Smooth muscle cell (in vitro differentiated cells): ENCODE results near the gene PDZRN3. TPM values are rescaled to one million over a fixed set of nuclear protein-coding genes. Genes with fewer than 3 reads are reported as not detected.

Experiments used
- DNase-seq: peaks from one replicate; lab custom pipeline; 2025; ENCODE audit not compliant: unreplicated experiment; lab: John Stamatoyannopoulos, UW
- H2AFZ ChIP-seq: fragments of 200-600 bp; sonication (generic); 2 replicates; pipeline ENCODE4 v1.6.0; 2016; ENCODE audit warnings: antibody characterized with exemption, low read depth, mild to moderate bottlenecking
- H3F3A ChIP-seq: fragments of 200-600 bp; sonication (generic); 2 replicates; pipeline ENCODE4 v1.6.0; 2017; ENCODE audit warnings: antibody characterized with exemption, low read depth
- H3K27ac ChIP-seq: fragments of 200-600 bp; sonication (generic); 2 replicates; pipeline ENCODE4 v1.5.1; 2016; ENCODE audit warnings: low read depth, mild to moderate bottlenecking
- H3K27me3 ChIP-seq: fragments of 200-600 bp; sonication (generic); 2 replicates; pipeline ENCODE4 v1.6.1; 2016; ENCODE audit warnings: low read depth, mild to moderate bottlenecking
- H3K36me3 ChIP-seq: fragments of 200-600 bp; sonication (generic); 2 replicates; pipeline ENCODE4 v1.5.1; 2016; ENCODE audit warnings: low read depth
- H3K4me1 ChIP-seq: fragments of 200-600 bp; sonication (generic); 2 replicates; pipeline ENCODE4 v1.5.1; 2016; ENCODE audit warnings: low read depth
- H3K4me2 ChIP-seq: fragments of 200-600 bp; sonication (generic); 2 replicates; pipeline ENCODE4 v1.6.0; 2016; ENCODE audit warnings: mild to moderate bottlenecking
- H3K4me3 ChIP-seq: fragments of 200-600 bp; sonication (generic); 2 replicates; pipeline ENCODE4 v1.5.1; 2016; ENCODE audit warnings: mild to moderate bottlenecking
- H3K79me2 ChIP-seq: fragments of 200-600 bp; sonication (generic); 2 replicates; pipeline ENCODE4 v1.6.0; 2016; ENCODE audit warnings: low read depth, mild to moderate bottlenecking
- H3K9ac ChIP-seq: fragments of 200-600 bp; sonication (generic); 2 replicates; pipeline ENCODE4 v1.6.0; 2016; ENCODE audit warnings: low read depth
- H3K9me3 ChIP-seq: fragments of 200-600 bp; sonication (generic); replicated peaks from 2 replicates; pipeline ENCODE4 v1.5.1; 2016; ENCODE audit warnings: low read depth
- H4K20me1 ChIP-seq: fragments of 200-600 bp; sonication (generic); 2 replicates; pipeline ENCODE4 v1.6.0; 2016; ENCODE audit warnings: low read depth
- WGBS: methylation state at CpG from one replicate; pipeline ENCODE4 v1.1.7; 2016; ENCODE audit warnings: low lambda C conversion rate; 5-methylcytosine and 5-hydroxymethylcytosine counted together
- polyA plus RNA-seq: library from polyadenylated mRNA; unstranded; fragments of >200 nt; fragmentation: Nextera tagmentation; extraction: Ambion mirVana; gene quantifications from 2 replicates; pipeline ENCODE4 v1.2.1, GENCODE V29; 2016
- total RNA-seq: library from RNA; depleted of rRNA; stranded (reverse); fragments of >200 nt; gene quantifications from 2 replicates; pipeline ENCODE4 v1.2.3, GENCODE V29; 2014
- TF ChIP-seq, protein P1 (sequence below): fragments of 200-600 bp; sonication (generic); IDR thresholded peaks from 2 replicates; pipeline ENCODE4 v1.5.1; 2017; ENCODE audit warnings: borderline replicate concordance, mild to moderate bottlenecking, antibody characterized with exemption; ENCODE audit not compliant: insufficient read depth, poor library complexity, severe bottlenecking

PDZRN3 gene
- total and polyA plus RNA-seq, 2 experiments from 2014 or later, result 99.5 to 128 TPM

DNA sequence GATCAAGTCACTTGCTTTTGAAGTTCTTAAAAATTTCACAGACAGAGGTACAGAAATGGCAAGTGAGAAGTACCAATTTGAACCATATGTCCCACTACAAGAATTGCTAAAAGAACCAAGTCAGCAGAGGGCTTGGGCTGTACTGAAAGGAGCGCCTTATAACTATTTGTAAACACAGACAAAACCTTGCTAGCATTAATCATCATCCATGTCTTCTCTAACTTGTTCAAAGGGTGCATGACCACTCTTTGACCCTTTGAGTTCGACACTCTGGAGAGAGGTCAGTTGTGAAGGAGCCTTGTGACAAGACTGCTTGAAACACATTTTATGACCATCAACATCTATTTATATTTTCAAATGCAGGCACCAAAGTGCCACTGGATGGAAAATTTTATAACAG lies 191.7 kb downstream of the PDZRN3 start:
- no peak overlapping the region for H3K27ac ChIP-seq
- no peaks in the 10 kb centered on the region for H3F3A ChIP-seq
- no peak overlapping the region for H3K4me2 ChIP-seq
- no peaks in the 10 kb centered on the region for H3K27me3 ChIP-seq
- H3K36me3 ChIP-seq, result no peaks in the 10 kb centered on the region
- H3K79me2 ChIP-seq, result peaks cover 96% of the 10 kb centered on the region
- H3K4me1 ChIP-seq, result peaks cover 19% of the 10 kb centered on the region
- H2AFZ ChIP-seq, result no peak overlapping the region
- H3K4me3 ChIP-seq, result no peak overlapping the region
- TF ChIP-seq, protein P1, sequence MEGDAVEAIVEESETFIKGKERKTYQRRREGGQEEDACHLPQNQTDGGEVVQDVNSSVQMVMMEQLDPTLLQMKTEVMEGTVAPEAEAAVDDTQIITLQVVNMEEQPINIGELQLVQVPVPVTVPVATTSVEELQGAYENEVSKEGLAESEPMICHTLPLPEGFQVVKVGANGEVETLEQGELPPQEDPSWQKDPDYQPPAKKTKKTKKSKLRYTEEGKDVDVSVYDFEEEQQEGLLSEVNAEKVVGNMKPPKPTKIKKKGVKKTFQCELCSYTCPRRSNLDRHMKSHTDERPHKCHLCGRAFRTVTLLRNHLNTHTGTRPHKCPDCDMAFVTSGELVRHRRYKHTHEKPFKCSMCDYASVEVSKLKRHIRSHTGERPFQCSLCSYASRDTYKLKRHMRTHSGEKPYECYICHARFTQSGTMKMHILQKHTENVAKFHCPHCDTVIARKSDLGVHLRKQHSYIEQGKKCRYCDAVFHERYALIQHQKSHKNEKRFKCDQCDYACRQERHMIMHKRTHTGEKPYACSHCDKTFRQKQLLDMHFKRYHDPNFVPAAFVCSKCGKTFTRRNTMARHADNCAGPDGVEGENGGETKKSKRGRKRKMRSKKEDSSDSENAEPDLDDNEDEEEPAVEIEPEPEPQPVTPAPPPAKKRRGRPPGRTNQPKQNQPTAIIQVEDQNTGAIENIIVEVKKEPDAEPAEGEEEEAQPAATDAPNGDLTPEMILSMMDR, result no peak
- 68% methylated on average over 2 of the region's 2 CpGs for WGBS
- no peaks in the 10 kb centered on the region for H3K9me3 ChIP-seq
- peaks cover 100% of the 10 kb centered on the region for H4K20me1 ChIP-seq
- H3K9ac ChIP-seq, result no peak overlapping the region
- no peak for DNase-seq

DNA sequence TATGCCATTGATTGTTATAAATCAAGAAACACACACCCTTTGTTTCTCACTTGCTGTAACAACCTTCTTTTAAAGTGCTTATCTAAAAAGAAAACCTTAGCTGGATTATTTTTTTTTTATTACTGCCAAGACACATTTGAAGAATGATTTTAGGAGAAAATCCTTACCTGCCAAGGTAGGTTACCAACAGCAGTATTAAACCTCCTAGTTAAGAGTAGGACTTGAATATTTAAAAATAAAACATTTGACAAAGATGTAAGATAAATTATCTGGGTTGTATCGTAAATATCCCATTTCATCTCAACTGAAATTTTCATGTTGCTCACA lies 192.1 kb downstream of the PDZRN3 start:
- Histone ChIP-seq H3K27ac (no peak overlapping the region), H3K4me2 (no peak overlapping the region), H3K9me3 (no peaks in the 10 kb centered on the region), H3K9ac (no peak overlapping the region), H3K79me2 (peaks cover 96% of the 10 kb centered on the region), H3F3A (no peaks in the 10 kb centered on the region), H3K4me1 (peaks cover 19% of the 10 kb centered on the region), H3K4me3 (no peak overlapping the region), H4K20me1 (peaks cover 100% of the 10 kb centered on the region), H2AFZ (no peak overlapping the region), H3K27me3 (no peaks in the 10 kb centered on the region), H3K36me3 (no peaks in the 10 kb centered on the region)
- DNase-seq, result no peak
- 92% methylated on average over 1 of the region's 1 CpG for WGBS
- TF ChIP-seq, protein P1, result no peak

DNA sequence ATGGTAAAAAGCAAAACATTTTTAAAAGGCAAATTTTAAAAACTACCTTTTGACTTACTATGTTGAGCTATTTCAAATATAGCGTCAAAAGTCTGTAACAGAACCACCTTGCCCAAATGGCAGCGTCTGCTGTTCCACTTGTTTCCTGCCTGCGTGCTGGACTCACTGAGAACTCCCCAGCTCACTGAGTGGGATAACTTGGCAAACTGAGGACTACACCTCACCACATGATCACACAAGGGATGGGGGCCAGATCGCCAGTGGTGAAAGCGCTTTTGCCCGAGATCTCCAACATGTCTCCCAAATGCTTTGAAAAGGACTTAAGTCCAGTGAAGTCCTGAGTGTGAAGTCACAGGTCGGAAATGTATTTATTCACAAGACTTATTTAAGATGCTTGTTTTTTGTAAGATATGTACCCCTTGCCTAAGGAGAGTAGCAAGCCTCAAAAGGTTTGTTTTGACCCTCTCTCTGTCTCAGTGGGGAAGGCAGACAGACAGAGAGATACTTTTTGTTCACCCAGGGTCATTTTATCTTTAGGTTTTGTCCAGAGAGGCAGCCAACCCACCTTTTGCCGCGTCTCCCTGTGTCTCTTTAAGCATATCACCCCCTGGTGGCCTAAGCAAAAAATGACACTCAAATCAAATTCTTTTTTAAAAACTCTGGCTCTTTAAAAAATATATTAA lies 192.6 kb downstream of the PDZRN3 start:
- Histone ChIP-seq H3F3A (no peaks in the 10 kb centered on the region), H3K4me3 (no peak overlapping the region), H3K27ac (no peak overlapping the region), H3K4me1 (peaks cover 19% of the 10 kb centered on the region), H3K36me3 (no peaks in the 10 kb centered on the region), H3K79me2 (peaks cover 96% of the 10 kb centered on the region), H2AFZ (no peak overlapping the region), H3K9ac (no peak overlapping the region), H3K27me3 (no peaks in the 10 kb centered on the region), H3K9me3 (no peaks in the 10 kb centered on the region), H4K20me1 (peaks cover 100% of the 10 kb centered on the region), H3K4me2 (no peak overlapping the region)
- DNase-seq, result no peak
- 73% methylated on average over 9 of the region's 9 CpGs for WGBS
- TF ChIP-seq, protein P1, result peak; percentile 73
